ENCODE results near the gene MEPCE. TPM values are rescaled to one million over a fixed set of nuclear protein-coding genes. Genes with fewer than 3 reads are reported as not detected.
"Not testable (repeated sequence)": the region's sequence is repeated elsewhere in the genome, so short reads cannot be mapped to it uniquely, and the experiment has no call there.

MEPCE gene
- total RNA-seq, 1 experiment from 2014 or later: 30.9 TPM

GRCh38 chr7:100433592-100434296 lies 4.1 kb downstream of the MEPCE start:
- no peak for DNase-seq (ENCODE audit: extremely low read depth, low read depth)

GRCh38 chr7:100434297-100435144 lies 4.9 kb downstream of the MEPCE start:
- DNase-seq (ENCODE audit: extremely low read depth, low read depth): no peak

GRCh38 chr7:100435401-100436304 lies 6.0 kb downstream of the MEPCE start:
- no peak for DNase-seq (ENCODE audit: extremely low read depth, low read depth)

- no peak for DNase-seq (ENCODE audit: extremely low read depth, low read depth)
Measured at GRCh38 chr7:100437150-100438100, 7.8 kb downstream of the MEPCE start.

GRCh38 chr7:100438172-100438571 lies 8.5 kb downstream of the MEPCE start:
- DNase-seq (ENCODE audit: extremely low read depth, low read depth): no peak

GRCh38 chr7:100438731-100439130 lies 9.1 kb downstream of the MEPCE start:
- not testable (repeated sequence) for DNase-seq (ENCODE audit: extremely low read depth, low read depth)

GRCh38 chr7:100439244-100439643 lies 9.6 kb downstream of the MEPCE start:
- not testable (repeated sequence) for DNase-seq (ENCODE audit: extremely low read depth, low read depth)

- DNase-seq (ENCODE audit: extremely low read depth, low read depth): no peak
Measured at GRCh38 chr7:100441641-100442535, 12.3 kb downstream of the MEPCE start.

GRCh38 chr7:100443096-100443840 lies 13.6 kb downstream of the MEPCE start:
- DNase-seq (ENCODE audit: extremely low read depth, low read depth): no peak

GRCh38 chr7:100444311-100445278 lies 15.0 kb downstream of the MEPCE start:
- DNase-seq (ENCODE audit: extremely low read depth, low read depth): no peak

- no peak for DNase-seq (ENCODE audit: extremely low read depth, low read depth)
Measured at GRCh38 chr7:100446040-100446439, 16.4 kb downstream of the MEPCE start.

- DNase-seq (ENCODE audit: extremely low read depth, low read depth): not testable (repeated sequence)
Measured at GRCh38 chr7:100447363-100447762, 17.7 kb downstream of the MEPCE start.

GRCh38 chr7:100449190-100449795 lies 19.7 kb downstream of the MEPCE start:
- DNase-seq (ENCODE audit: extremely low read depth, low read depth): no peak

GRCh38 chr7:100452513-100452912 lies 22.9 kb downstream of the MEPCE start:
- no peak for DNase-seq (ENCODE audit: extremely low read depth, low read depth)

GRCh38 chr7:100453854-100454253 lies 24.2 kb downstream of the MEPCE start:
- DNase-seq (ENCODE audit: extremely low read depth, low read depth): not testable (repeated sequence)

- DNase-seq (ENCODE audit: extremely low read depth, low read depth): no peak
Measured at GRCh38 chr7:100455206-100455605, 25.6 kb downstream of the MEPCE start.
